GM10847 (cell line): Measurements from ENCODE around the gene CD6.

Experiments used
- POLR2A ChIP-seq: IDR thresholded peaks from 2 replicates; pipeline ENCODE4 v1.6.1; 2011; ENCODE audit not compliant: insufficient read length; ENCODE audit errors: extremely low read depth

Gene CD6, protein sequence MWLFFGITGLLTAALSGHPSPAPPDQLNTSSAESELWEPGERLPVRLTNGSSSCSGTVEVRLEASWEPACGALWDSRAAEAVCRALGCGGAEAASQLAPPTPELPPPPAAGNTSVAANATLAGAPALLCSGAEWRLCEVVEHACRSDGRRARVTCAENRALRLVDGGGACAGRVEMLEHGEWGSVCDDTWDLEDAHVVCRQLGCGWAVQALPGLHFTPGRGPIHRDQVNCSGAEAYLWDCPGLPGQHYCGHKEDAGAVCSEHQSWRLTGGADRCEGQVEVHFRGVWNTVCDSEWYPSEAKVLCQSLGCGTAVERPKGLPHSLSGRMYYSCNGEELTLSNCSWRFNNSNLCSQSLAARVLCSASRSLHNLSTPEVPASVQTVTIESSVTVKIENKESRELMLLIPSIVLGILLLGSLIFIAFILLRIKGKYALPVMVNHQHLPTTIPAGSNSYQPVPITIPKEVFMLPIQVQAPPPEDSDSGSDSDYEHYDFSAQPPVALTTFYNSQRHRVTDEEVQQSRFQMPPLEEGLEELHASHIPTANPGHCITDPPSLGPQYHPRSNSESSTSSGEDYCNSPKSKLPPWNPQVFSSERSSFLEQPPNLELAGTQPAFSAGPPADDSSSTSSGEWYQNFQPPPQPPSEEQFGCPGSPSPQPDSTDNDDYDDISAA

DNA sequence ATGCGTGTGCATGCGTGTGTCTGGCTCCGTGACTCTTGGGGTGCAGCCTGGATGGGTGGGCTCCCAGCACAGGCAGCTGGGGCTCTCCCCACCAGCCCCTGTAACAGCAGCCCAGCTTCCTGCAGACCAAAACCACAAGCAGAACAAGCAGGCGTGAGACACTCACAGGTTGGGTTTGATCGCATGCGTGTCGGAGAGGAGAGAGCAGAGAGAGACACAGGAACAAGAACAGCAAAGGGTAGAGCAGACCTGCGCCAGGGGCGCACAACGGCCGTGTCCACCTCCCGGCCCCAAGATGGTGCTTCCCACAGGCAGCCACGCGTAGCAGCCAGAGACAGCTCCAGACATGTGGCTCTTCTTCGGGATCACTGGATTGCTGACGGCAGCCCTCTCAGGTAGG lies at the start of gene CD6:
TSS of gene CD6 (plus strand) at position 161 of the 400 bp plus-strand sequence. CDS start at position 347, 186 bp downstream.
- TF ChIP-seq POLR2A, result no peak

DNA sequence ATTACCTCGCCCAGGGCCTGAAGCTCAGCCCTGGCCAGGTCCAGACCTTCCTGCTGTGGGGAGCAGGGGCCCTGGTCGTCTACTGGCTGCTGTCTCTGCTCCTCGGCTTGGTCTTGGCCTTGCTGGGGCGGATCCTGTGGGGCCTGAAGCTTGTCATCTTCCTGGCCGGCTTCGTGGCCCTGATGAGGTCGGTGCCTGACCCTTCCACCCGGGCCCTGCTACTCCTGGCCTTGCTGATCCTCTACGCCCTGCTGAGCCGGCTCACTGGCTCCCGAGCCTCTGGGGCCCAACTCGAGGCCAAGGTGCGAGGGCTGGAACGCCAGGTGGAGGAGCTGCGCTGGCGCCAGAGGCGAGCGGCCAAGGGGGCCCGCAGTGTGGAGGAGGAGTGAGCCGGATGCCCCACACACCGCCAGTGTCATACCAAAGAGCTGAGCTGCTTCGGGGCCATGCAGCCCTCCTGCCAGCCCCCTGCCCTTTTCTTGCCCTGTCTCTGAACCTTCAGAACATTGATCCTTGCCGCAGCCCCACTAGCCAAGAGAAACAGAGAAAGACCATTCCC lies 49.6 kb upstream of the CD6 start:
- TF ChIP-seq POLR2A, result no peak

DNA sequence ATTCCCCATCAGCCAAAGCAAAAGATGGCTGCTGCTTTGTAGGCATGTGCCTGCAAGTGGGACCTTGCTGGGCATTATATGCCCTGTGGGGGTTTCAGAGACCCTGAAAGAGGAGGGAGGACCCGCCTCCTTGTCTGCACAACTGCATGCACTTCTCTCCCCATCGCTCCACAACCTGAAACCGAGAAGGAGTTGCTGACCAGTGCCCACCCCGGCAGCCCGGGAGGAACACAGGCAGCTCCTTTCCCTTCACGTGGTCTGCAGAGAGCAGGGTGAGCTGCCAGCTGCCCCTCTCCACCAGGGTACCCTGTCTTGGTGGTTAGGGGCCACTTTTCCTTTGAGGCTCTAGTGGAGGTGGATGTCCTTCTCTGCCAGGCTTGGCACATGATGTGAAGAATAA lies 48.6 kb upstream of the CD6 start:
- no peak for TF ChIP-seq POLR2A

DNA sequence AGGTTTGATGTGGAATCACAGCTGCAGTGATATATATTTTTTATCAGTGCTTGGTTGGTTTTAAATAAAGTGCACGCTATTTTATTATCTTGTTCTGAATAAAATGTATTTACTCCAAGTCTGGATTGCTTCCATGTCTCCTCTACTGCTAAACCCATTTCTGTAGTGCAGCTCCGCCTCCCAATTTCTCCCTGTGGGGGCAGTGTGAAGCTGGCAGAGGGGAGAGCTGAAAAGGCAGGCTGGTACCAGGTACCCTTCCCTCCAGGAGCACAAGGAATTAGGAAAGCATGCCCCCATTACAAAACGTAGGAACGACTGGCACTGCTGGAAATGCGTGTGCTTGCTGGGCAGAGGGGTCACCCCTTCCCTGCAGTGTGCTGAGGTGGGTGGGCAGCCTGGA lies 48.2 kb upstream of the CD6 start:
- TF ChIP-seq POLR2A, result no peak

DNA sequence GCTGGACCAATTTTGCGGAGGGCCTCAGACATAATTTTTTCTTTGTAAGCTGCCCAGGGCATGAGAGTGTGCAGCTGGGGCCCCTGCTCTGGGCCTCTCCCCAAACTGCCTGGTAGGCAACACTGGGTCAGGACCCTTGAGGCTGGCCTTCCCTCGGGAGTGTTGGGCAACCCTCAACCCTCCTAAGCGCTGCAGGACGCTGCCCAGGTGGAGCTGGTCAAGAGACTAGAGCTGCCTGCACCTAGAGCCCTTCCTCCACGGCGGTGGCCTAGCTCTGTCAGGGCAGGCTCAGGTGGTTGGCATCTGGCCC lies 47.7 kb upstream of the CD6 start:
- no peak for TF ChIP-seq POLR2A

DNA sequence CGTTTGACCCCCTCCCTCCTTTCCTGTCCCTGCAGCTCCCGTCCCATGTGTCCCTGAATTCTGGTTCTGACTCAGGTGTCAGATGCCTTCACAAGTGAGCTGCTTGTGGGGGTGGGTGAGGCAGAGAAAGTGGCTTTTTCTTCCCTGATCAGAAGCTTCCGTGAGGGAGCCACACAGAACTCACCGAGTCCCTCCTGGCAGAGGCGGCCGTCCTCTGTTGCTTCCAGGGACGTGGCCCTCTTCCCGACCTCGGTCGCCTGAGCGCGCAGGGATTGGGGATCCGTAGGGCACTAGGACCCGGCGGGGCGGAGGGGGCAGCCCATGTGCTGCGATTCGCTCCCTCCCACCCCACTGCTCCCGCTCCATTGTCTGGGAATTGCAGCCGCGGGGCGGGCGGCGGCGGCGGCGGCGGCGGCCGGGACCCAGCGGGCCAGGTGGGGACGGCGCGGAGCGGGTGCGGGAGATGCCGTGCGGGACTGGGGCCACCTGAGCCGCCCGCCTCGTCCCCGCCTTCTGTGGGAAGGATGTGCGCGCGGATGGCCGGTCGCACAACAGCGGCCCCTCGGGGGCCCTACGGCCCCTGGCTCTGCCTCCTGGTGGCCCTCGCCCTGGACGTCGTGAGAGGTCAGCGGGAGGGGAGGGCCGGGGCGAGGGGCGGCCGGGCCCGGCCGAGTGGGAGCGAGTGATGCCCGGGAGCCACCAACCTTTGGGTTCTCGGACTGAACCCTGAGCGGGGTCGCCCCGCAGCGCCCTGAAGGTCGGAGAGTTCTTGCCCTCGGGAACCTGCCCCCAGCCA lies 47.2 kb upstream of the CD6 start, which contains the start of gene TMEM132A:
TSS of gene TMEM132A (plus strand) at position 351 of the 796 bp plus-strand sequence. CDS start at position 525, 174 bp downstream.
- TF ChIP-seq POLR2A, result no peak

DNA sequence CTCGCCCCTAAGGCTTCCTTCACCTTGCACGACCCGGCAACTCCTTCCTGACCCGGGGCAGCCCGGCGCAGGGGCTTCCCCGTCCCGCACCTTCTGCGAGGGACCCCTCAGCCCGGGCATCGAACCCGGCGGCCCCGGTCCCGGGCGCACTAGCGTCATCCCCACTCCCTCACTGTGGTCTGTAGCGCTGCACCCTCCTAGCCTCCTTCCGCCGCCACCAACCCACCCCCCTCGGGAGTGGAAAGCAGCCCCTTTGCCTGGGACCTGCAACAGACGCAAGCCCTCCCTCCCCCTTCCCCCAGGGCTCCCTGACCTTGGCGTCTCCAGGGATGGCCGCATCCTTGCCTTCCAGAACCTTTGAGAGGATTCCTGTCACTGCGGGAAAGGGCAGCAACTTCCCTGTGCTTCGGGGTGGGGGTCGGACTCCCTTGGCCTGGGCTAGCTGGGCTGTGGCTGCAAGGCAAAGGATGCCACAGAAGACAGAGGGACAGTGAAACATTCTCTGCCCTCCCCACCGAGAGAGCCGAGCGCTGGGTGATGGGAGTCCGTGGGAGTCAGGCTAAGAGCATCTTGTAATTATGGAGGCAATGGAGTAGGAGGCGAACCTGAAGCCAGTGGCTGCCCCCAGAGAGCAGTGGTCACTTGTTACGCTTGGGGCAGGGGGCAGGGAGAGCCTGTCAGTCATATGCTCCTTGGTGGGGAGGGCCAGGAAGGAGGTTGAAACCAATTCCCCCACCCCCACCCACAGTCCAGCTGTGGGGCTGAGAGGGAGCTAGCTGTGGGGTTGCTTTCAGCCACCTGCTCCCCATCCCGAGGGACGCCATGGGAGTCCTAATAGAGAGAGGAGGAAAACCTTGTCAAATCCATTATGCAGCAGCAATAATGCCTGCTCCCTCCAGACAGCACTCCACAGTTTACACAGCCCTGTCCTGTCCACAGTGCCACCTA lies 46.3 kb upstream of the CD6 start:
- no peak for TF ChIP-seq POLR2A

DNA sequence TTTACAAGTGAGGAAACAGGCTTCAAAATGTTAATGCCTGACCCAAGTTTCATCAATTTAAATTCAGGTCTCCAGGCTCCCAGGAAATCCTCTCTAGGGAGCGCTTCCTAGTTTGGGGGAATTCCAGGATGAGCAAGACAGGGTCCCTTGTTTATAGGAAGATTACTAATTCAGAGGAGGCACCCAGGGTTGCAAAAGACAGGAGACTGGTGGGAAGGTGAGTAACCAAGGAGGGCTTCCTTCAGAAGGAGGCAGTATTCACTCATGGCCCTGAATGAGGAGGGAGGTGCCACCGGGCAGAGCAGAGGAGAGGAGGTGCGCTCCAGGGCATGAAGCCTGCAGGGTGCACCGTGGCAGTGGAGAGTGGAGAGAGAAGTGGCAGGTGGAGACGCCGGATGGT lies 45.6 kb upstream of the CD6 start:
- no peak for TF ChIP-seq POLR2A

DNA sequence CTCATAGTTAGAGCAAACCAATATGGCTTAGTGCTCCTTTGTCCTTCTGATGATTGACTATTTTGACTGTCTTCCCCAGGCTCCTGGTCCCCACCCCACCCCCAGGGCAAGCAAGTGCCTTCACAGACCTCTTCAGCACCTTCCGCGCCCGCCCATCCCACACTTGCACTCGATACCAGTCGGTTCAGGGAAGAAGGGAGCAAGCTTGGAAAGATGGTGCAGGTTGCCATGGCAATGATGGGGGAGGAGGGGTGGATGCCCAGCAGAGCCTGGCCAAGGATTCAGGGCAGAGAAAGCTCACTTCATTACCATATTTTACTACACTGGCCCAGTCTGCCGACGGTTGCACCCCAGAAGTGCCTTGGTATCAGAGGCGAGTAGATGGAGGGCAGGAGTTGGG lies 45.0 kb upstream of the CD6 start:
- no peak for TF ChIP-seq POLR2A

DNA sequence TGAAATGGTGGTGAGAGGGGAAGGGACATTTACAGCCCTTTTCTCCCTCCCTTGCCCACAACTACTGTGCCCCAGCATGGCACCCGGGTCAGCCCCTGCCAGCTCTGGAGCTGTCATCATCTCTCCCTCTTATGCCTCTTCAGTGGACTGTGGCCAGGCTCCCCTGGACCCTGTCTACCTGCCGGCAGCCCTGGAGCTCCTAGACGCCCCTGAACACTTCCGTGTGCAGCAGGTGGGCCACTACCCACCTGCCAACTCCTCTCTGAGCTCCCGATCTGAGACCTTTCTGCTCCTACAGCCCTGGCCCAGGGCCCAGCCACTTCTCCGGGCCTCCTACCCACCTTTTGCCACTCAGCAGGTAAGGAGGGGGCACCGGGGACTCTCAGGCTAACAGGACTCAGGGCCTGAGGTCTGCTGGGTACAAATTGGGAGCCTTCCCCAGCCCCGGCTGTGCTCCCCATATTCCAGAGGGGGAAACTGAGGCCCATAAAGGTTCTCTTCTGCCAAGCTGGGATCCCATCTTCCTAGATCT lies 44.4 kb upstream of the CD6 start:
- no peak for TF ChIP-seq POLR2A

DNA sequence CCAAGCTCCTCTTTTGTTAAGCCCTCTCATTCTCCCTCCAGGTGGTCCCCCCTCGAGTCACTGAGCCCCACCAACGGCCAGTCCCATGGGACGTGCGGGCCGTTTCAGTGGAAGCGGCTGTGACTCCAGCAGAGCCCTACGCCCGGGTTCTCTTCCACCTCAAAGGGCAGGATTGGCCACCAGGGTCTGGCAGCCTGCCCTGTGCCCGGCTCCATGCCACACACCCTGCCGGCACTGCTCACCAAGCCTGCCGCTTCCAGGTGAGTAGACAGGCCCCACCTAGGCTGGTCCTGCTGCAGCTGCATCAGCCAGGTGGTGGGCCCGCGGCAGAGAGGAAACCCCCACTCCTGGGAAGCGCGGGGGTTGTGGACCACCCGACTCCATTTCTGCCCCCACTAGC lies 43.9 kb upstream of the CD6 start:
- no peak for TF ChIP-seq POLR2A

DNA sequence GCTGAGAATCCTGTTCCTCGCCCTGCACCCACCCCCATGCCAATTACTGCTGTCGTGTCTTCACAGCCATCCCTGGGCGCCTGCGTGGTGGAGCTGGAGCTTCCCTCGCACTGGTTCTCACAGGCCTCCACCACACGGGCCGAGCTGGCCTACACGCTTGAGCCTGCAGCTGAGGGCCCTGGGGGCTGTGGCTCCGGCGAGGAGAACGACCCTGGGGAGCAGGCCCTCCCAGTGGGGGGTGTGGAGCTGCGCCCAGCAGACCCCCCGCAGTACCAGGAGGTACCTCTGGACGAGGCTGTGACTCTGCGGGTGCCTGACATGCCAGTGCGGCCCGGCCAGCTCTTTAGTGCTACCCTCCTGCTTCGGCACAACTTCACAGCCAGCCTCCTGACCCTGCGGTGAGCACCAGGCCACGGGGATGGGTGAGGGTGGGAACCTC lies 42.9 kb upstream of the CD6 start:
- no peak for TF ChIP-seq POLR2A

DNA sequence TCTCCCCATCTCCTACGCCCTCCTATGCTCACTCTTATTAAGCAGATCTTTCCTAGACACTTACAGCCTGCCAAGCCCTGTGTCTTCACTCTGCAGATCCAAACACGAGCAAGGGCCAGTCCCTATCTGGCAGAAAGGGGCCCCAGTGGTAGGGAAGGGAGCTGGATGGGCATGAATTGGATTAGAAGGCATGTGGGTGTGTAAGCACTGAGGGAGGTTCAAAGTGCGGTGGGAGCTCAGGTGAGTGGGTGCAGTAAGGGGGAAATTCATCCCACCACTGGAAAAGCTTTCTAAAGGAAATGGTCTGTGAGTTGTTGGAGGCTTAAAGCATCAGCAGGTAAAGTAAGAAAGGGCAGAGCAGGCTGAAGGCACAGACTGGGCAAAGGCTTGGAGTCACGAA lies 41.7 kb upstream of the CD6 start:
- no peak for TF ChIP-seq POLR2A

DNA sequence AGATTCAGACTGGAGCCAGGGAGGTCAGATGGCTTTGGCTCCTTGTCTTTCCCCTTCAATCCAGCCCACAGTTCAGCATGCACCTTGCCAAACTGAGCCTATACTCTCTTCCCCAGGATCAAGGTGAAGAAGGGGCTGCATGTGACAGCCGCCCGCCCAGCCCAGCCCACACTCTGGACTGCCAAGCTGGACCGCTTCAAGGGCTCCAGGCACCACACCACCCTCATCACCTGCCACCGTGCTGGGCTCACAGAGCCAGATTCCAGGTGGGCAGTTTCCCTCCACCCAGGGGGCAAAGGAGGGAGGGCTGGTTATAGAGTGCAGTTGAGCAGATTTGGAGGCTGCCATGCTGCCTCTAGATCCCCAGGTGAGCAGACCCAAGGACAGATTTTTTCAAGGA lies 41.1 kb upstream of the CD6 start:
- no peak for TF ChIP-seq POLR2A

DNA sequence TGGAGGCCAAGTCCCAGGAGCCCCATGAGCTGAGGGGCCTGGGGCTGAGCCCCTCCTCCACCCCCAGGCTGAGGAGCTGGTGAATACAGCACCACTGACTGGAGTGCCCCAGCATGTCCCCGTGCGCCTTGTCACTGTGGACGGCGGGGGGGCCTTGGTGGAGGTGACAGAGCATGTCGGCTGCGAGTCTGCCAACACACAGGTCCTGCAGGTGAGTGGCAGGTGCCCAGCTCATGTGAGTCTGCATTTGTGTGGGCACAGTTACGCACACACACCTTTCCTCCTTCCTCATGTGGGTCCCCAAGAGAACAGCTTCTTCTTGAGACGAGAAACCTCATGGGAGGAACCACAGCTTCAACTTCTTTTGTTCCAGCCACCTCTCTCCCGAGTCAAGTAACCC lies 39.6 kb upstream of the CD6 start:
- no peak for TF ChIP-seq POLR2A
